NB4 (cell line): Measurements from ENCODE around the gene PNMA8C.

ENCODE experiments used
- MAX ChIP-seq: IDR thresholded peaks from 2 replicates; pipeline ENCODE4 v1.6.1; 2011; ENCODE audit warnings: low read depth, low read length
- MYC ChIP-seq: IDR thresholded peaks from 2 replicates; pipeline ENCODE4 v1.6.1; 2011; ENCODE audit warnings: low read depth, low read length
- POLR2A ChIP-seq: IDR thresholded peaks from 2 replicates; pipeline ENCODE4 v1.6.1; 2011; ENCODE audit warnings: mild to moderate bottlenecking; ENCODE audit not compliant: insufficient read length; ENCODE audit errors: extremely low read depth
- TF ChIP-seq, protein P1 (sequence below): IDR thresholded peaks from one replicate; pipeline ENCODE4 v1.5.1; 2012; ENCODE audit warnings: low read depth, low read length

- TF ChIP-seq, protein P1, sequence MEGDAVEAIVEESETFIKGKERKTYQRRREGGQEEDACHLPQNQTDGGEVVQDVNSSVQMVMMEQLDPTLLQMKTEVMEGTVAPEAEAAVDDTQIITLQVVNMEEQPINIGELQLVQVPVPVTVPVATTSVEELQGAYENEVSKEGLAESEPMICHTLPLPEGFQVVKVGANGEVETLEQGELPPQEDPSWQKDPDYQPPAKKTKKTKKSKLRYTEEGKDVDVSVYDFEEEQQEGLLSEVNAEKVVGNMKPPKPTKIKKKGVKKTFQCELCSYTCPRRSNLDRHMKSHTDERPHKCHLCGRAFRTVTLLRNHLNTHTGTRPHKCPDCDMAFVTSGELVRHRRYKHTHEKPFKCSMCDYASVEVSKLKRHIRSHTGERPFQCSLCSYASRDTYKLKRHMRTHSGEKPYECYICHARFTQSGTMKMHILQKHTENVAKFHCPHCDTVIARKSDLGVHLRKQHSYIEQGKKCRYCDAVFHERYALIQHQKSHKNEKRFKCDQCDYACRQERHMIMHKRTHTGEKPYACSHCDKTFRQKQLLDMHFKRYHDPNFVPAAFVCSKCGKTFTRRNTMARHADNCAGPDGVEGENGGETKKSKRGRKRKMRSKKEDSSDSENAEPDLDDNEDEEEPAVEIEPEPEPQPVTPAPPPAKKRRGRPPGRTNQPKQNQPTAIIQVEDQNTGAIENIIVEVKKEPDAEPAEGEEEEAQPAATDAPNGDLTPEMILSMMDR = no peak
- no peak for TF ChIP-seq POLR2A
- no peak for TF ChIP-seq MYC
- no peak for TF ChIP-seq MAX
Measured at GRCh38 chr19:46470376-46470775, 41.6 kb upstream of the PNMA8C start.
